DND-41 (cell line): ENCODE results near the gene TCAP.

Experiments
- ATAC-seq: fragments of 200-7000 bp; cut with Tn5 transposase; 3 replicates; pipeline ENCODE4 v1.9.1; 2021; ENCODE audit warnings: low read depth; ENCODE audit not compliant: insufficient read depth
- DNase-seq: peaks from one replicate; pipeline ENCODE4 v3.0.0-alpha.2; 2020
- H2AFZ ChIP-seq: 2 replicates; pipeline ENCODE4 v1.6.0; 2012; ENCODE audit warnings: low read depth, low read length
- H3K27ac ChIP-seq: 2 replicates; pipeline ENCODE4 v1.5.1; 2012; ENCODE audit warnings: low read length, inconsistent platforms
- H3K27me3 ChIP-seq: fragments of 200-600 bp; sonication (generic); 2 replicates; pipeline ENCODE4 v1.6.0; 2012; ENCODE audit warnings: low read length, mild to moderate bottlenecking, inconsistent platforms; ENCODE audit not compliant: insufficient read depth, poor library complexity
- H3K36me3 ChIP-seq: 2 replicates; pipeline ENCODE4 v1.5.1; 2012; ENCODE audit warnings: low read length, inconsistent platforms; ENCODE audit not compliant: insufficient read depth
- H3K4me1 ChIP-seq: 2 replicates; pipeline ENCODE4 v1.5.1; 2012; ENCODE audit warnings: mild to moderate bottlenecking, low read length; ENCODE audit not compliant: insufficient read depth
- H3K4me2 ChIP-seq: 2 replicates; pipeline ENCODE4 v1.6.0; 2012; ENCODE audit warnings: mild to moderate bottlenecking, moderate library complexity, low read length, inconsistent platforms; ENCODE audit not compliant: insufficient read depth
- H3K4me3 ChIP-seq, 2 experiments: fragments of 200-600 bp in 1 of 2; shearing (Covaris generic) in 1 of 2; 2 replicates each; pipeline ENCODE4 v1.5.1; 2012 to 2016; ENCODE audit warnings: inconsistent platforms in 2 of 2, low read length in 2 of 2, mild to moderate bottlenecking in 2 of 2, low read depth in 1 of 2, moderate library complexity in 1 of 2
- H3K79me2 ChIP-seq: 2 replicates; pipeline ENCODE4 v1.6.0; 2012; ENCODE audit warnings: low read length, inconsistent platforms; ENCODE audit not compliant: insufficient read depth
- H3K9ac ChIP-seq: 2 replicates; pipeline ENCODE4 v1.6.0; 2012; ENCODE audit warnings: low read depth, mild to moderate bottlenecking, inconsistent platforms, low read length, moderate library complexity
- H3K9me3 ChIP-seq: 2 replicates; pipeline ENCODE4 v1.5.1; 2012; ENCODE audit warnings: low read length, moderate library complexity, mild to moderate bottlenecking, inconsistent platforms; ENCODE audit not compliant: insufficient read depth, severe bottlenecking
- H4K20me1 ChIP-seq: 2 replicates; pipeline ENCODE4 v1.6.0; 2012; ENCODE audit warnings: low read length; ENCODE audit not compliant: insufficient read depth
- EZH2 ChIP-seq: IDR thresholded peaks from 3 replicates; pipeline ENCODE4 v1.6.1; 2012; ENCODE audit warnings: borderline replicate concordance, low read depth, mild to moderate bottlenecking, moderate library complexity, low read length, inconsistent platforms; ENCODE audit not compliant: severe bottlenecking
- TF ChIP-seq, protein P1 (sequence below): IDR thresholded peaks from 2 replicates; pipeline ENCODE4 v1.5.1; 2012; ENCODE audit warnings: borderline replicate concordance, low read length, moderate library complexity, mild to moderate bottlenecking; ENCODE audit not compliant: poor library complexity, severe bottlenecking; ENCODE audit errors: extremely low read depth

The TCAP gene

DNA sequence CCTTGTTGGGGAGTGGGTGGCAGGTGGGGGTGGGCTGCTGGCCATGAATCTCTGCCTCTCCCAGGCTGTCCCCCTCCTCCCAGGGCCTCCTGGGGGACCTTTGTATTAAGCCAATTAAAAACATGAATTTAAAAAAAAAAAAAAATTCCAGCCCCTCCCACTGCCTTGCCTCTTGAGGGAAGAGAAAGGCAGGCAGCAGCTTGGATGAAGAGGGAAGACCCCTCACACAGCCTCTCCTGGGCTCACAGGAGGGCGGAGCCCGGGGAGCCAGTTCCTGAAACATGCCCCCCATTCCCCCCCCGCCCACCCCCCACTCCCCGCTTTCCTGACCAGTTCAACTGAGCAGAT is 1.8 kb upstream of the TCAP start:
- Histone ChIP-seq H3K27ac (no peak overlapping the region), H3K4me2 (no peak overlapping the region), H3K9ac (no peak overlapping the region), H2AFZ (no peak overlapping the region), H3K27me3 (no peaks in the 10 kb centered on the region), H3K4me3 (no peak overlapping the region), H3K4me1 (no peaks in the 10 kb centered on the region), H3K79me2 (no peaks in the 10 kb centered on the region), H4K20me1 (peaks cover 21% of the 10 kb centered on the region), H3K9me3 (no peaks in the 10 kb centered on the region), H3K36me3 (peaks cover 47% of the 10 kb centered on the region)
- no peak for DNase-seq
- no peak for ATAC-seq
- TF ChIP-seq EZH2 = no peak
- TF ChIP-seq, protein P1, sequence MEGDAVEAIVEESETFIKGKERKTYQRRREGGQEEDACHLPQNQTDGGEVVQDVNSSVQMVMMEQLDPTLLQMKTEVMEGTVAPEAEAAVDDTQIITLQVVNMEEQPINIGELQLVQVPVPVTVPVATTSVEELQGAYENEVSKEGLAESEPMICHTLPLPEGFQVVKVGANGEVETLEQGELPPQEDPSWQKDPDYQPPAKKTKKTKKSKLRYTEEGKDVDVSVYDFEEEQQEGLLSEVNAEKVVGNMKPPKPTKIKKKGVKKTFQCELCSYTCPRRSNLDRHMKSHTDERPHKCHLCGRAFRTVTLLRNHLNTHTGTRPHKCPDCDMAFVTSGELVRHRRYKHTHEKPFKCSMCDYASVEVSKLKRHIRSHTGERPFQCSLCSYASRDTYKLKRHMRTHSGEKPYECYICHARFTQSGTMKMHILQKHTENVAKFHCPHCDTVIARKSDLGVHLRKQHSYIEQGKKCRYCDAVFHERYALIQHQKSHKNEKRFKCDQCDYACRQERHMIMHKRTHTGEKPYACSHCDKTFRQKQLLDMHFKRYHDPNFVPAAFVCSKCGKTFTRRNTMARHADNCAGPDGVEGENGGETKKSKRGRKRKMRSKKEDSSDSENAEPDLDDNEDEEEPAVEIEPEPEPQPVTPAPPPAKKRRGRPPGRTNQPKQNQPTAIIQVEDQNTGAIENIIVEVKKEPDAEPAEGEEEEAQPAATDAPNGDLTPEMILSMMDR = no peak

DNA sequence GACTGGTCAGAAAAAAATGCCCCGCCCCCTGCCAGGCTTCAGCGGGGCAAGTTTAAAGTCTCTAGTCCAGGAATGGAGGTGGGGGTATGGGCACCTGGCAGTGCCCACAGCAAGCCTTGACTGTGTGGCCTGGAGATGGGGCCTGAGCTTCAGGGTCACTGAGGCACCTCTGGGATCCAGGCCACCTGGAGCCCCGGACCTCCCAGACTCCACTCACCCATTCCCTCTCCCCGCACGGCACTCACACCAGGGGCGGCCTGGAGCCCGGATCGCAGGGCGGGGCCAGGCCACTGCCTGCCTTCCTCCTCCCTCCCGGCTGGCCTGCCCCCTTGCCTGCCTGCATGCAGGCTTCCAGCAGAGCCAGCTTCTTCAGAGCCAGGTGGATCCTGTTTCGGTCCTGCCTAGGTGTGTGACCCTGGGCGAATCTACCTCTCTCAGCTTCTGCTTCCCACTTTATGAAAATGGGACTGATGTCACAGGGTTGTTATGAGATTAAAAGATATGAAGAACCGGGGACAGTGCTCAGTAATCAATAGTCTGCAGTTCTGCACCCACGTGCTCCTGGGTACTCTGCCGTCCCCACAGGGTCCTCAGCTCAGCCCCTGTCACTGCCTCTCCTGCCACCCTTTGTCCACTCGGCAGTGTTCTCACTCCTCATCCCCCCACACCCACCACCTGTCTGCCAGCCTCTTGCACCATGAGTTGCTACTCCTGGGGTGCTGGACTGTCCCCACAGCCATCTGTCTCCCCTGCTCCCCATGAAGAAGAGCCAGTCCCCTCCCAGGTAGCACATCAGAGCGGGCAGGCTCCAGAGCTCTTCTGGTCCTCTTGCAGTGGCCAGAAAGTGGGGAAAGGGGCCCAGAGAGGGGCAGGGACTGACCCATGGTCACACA is 1.2 kb upstream of the TCAP start:
- Histone ChIP-seq H3K4me3 (no peak overlapping the region), H3K9ac (no peak overlapping the region), H4K20me1 (peaks cover 21% of the 10 kb centered on the region), H3K4me1 (no peaks in the 10 kb centered on the region), H2AFZ (no peak overlapping the region), H3K27ac (no peak overlapping the region), H3K4me2 (no peak overlapping the region), H3K79me2 (no peaks in the 10 kb centered on the region), H3K27me3 (no peaks in the 10 kb centered on the region), H3K36me3 (peaks cover 41% of the 10 kb centered on the region), H3K9me3 (no peaks in the 10 kb centered on the region)
- TF ChIP-seq, protein P1 = no peak
- no peak for TF ChIP-seq EZH2
- no peak for DNase-seq
- no peak for ATAC-seq

GRCh38 chr17:39665642-39666224 is 584 bp downstream of the TCAP start:
- no peaks in the 10 kb centered on the region for H3K4me1 ChIP-seq
- no peaks in the 10 kb centered on the region for H3K27me3 ChIP-seq
- H3K27ac ChIP-seq = no peak overlapping the region
- no peak overlapping the region for H2AFZ ChIP-seq
- H3K4me3 ChIP-seq = no peak overlapping the region
- H3K9ac ChIP-seq = no peak overlapping the region
- H3K9me3 ChIP-seq = no peaks in the 10 kb centered on the region
- no peak overlapping the region for H3K4me2 ChIP-seq
- peaks cover 24% of the 10 kb centered on the region for H3K36me3 ChIP-seq
- H4K20me1 ChIP-seq = peaks cover 17% of the 10 kb centered on the region; the same call in 1 of the 2 replicates
- H3K79me2 ChIP-seq = no peaks in the 10 kb centered on the region
- peak; percentile 17 for DNase-seq
- peak; percentile 54 for ATAC-seq
- TF ChIP-seq EZH2 = no peak
- TF ChIP-seq, protein P1 = no peak
